B cell (primary cell): ENCODE results near the gene ANKRD29. TPM values are rescaled to one million over a fixed set of nuclear protein-coding genes. Genes with fewer than 3 reads are reported as not detected.

Source experiments
- ATAC-seq: fragments of 200-7000 bp; cut with Tn5 transposase; one replicate; pipeline ENCODE4 v1.10.0; 2021; ENCODE audit warnings: low read depth, mild to moderate bottlenecking, moderate number of reproducible peaks, moderate library complexity
- CTCF ChIA-PET: fragments of 350-600 bp; sonication (Branson Sonifier 250); formaldehyde crosslinking; loops from one replicate; lab custom pipeline; 2021; ENCODE audit warnings: antibody characterized with exemption, inconsistent platforms; lab: Charles Lee
- POLR2A ChIA-PET: fragments of 350-600 bp; sonication (Branson Sonifier 250); formaldehyde crosslinking; loops from one replicate; lab custom pipeline; 2021; ENCODE audit warnings: antibody characterized with exemption; lab: Charles Lee
- DNase-seq: peaks from one replicate; pipeline ENCODE4 v3.0.0; 2013
- H2AFZ ChIP-seq: 2 replicates; pipeline ENCODE4 v1.6.1; 2012; ENCODE audit warnings: mild to moderate bottlenecking, low read depth, low read length; ENCODE audit not compliant: insufficient read depth, poor library complexity, severe bottlenecking
- H3K27ac ChIP-seq, 2 donors: 1 replicate in 1 of 2; 2 replicates in 1 of 2; pipeline ENCODE4 v1.5.1; 2012 to 2013; ENCODE audit warnings: low read length in 2 of 2, mild to moderate bottlenecking in 2 of 2, moderate library complexity in 1 of 2
- H3K27me3 ChIP-seq, 4 experiments: fragments of 200-600 bp in 1 of 4; sonication (generic) in 1 of 4; replicated peaks in 1 of 4; 1 replicate in 2 of 4; 2 replicates in 2 of 4; pipeline versions ENCODE4 v1.6.1 to v1.7.0; 2013 to 2016; ENCODE audit warnings: low read length in 3 of 4, mild to moderate bottlenecking in 2 of 4, mixed read lengths in 1 of 4, moderate library complexity in 1 of 4; ENCODE audit not compliant: insufficient read depth in 4 of 4, control insufficient read depth in 3 of 4; ENCODE audit errors: control extremely low read depth in 1 of 4
- H3K36me3 ChIP-seq, 2 experiments: replicated peaks in 1 of 2; 1 replicate in 1 of 2; 2 replicates in 1 of 2; pipeline versions ENCODE4 v1.6.1 to v1.7.1; 2013; ENCODE audit warnings: low read length in 1 of 2; ENCODE audit not compliant: insufficient read depth in 2 of 2, control insufficient read depth in 1 of 2; ENCODE audit errors: control extremely low read depth in 1 of 2, extremely low read depth in 1 of 2
- H3K4me1 ChIP-seq, 2 donors: fragments of 200-600 bp in 1 of 2; sonication (generic) in 1 of 2; 1 replicate in 1 of 2; 2 replicates in 1 of 2; pipeline versions ENCODE4 v1.5.1 to v1.6.1; 2013 to 2017; ENCODE audit warnings: low read length in 2 of 2; ENCODE audit not compliant: control insufficient read depth in 2 of 2, insufficient read depth in 2 of 2
- H3K4me2 ChIP-seq: replicated peaks from 2 replicates; pipeline ENCODE3; 2012; ENCODE audit warnings: mild to moderate bottlenecking, low read depth, low read length; ENCODE audit not compliant: poor library complexity, severe bottlenecking
- H3K4me3 ChIP-seq, 5 experiments: fragments of 200-600 bp in 1 of 5; sonication (generic) in 1 of 5; 1 replicate in 3 of 5; 2 replicates in 2 of 5; pipeline versions ENCODE4 v1.5.1 to v1.7.0; 2011 to 2016; ENCODE audit warnings: low read length in 4 of 5, mild to moderate bottlenecking in 4 of 5, low read depth in 2 of 5, control low read depth in 1 of 5, moderate library complexity in 1 of 5; ENCODE audit not compliant: insufficient read depth in 1 of 5; ENCODE audit errors: control extremely low read depth in 1 of 5, extremely low read depth in 1 of 5
- H3K79me2 ChIP-seq: fragments of 200-600 bp; sonication (generic); one replicate; pipeline ENCODE4 v1.6.0; 2016; ENCODE audit warnings: low read length; ENCODE audit not compliant: control insufficient read depth, insufficient read depth
- H3K9ac ChIP-seq: fragments of 200-600 bp; sonication (generic); 2 replicates; pipeline ENCODE4 v1.6.1; 2017; ENCODE audit warnings: mild to moderate bottlenecking, low read length, moderate library complexity
- H3K9me3 ChIP-seq, 3 donors: one replicate each; pipeline versions ENCODE4 v1.6.1 to v1.7.1; 2013; ENCODE audit warnings: low read length in 2 of 3; ENCODE audit not compliant: control insufficient read depth in 2 of 3, insufficient read depth in 1 of 3; ENCODE audit errors: control extremely low read depth in 1 of 3
- H4K20me1 ChIP-seq: 2 replicates; pipeline ENCODE4 v1.6.0; 2012; ENCODE audit warnings: mild to moderate bottlenecking, low read length; ENCODE audit not compliant: insufficient read depth, control insufficient read depth, poor library complexity, severe bottlenecking
- H3K27ac Mint-ChIP-seq: one replicate; pipeline ENCODE4 v1.8.0; 2021; ENCODE audit warnings: mixed read lengths
- H3K27me3 Mint-ChIP-seq: one replicate; pipeline ENCODE4 v1.8.0; 2021; ENCODE audit warnings: mixed read lengths
- H3K4me1 Mint-ChIP-seq: one replicate; pipeline ENCODE4 v1.8.0; 2021; ENCODE audit warnings: mixed read lengths
- H3K4me3 Mint-ChIP-seq: one replicate; pipeline ENCODE4 v1.8.0; 2021; ENCODE audit warnings: mixed read lengths
- H3K9me3 Mint-ChIP-seq: one replicate; pipeline ENCODE4 v1.8.0; 2022; ENCODE audit warnings: mixed read lengths; ENCODE audit not compliant: insufficient read depth
- CTCF ChIP-seq: fragments of 200-600 bp; IDR thresholded peaks from one replicate; pipeline ENCODE4 v1.8.0; 2022; ENCODE audit warnings: antibody characterized with exemption, mild to moderate bottlenecking
- EZH2 ChIP-seq: IDR thresholded peaks from 2 replicates; pipeline ENCODE4 v1.6.1; 2012; ENCODE audit warnings: borderline replicate concordance, low read depth, mild to moderate bottlenecking, moderate library complexity, low read length; ENCODE audit not compliant: insufficient read depth, poor library complexity, severe bottlenecking
- WGBS: methylation state at CpG from one replicate; pipeline ENCODE4 v1.1.5; 2013; ENCODE audit warnings: missing lambda C conversion rate; ENCODE audit not compliant: insufficient coverage; 5-methylcytosine and 5-hydroxymethylcytosine counted together
- intact Hi-C: fragments of 100-400 bp; cut with micrococcal nuclease; formaldehyde crosslinking; loops from one replicate; pipeline ENCODE4 v1.10.0; 2022
- polyA minus RNA-seq: library from RNA; depleted of rRNA, polyadenylated mRNA; stranded (reverse); fragments of >200 nt; gene quantifications from 2 replicates; pipeline ENCODE4 v1.2.3, GENCODE V29; 2012
- polyA plus RNA-seq: library from polyadenylated mRNA; depleted of rRNA; stranded (reverse); fragments of >200 nt; gene quantifications from 2 replicates; pipeline ENCODE4 v1.2.3, GENCODE V29; 2012
- total RNA-seq, 2 donors: library from RNA; stranded (reverse); fragments of 120-200 nt in 1 of 2; gene quantifications; 1 replicate in 1 of 2; 2 replicates in 1 of 2; pipeline versions ENCODE4 v1.2.3 to v1.2.4, GENCODE V29; 2013 to 2022

The ANKRD29 gene
- not detected in 2 replicates for total RNA-seq
- total RNA-seq (2013), result 0.09 TPM
- polyA plus RNA-seq, result not detected in 2 replicates
- not detected in 2 replicates for polyA minus RNA-seq

- 2% methylated on average over 74 of the region's 86 CpGs for WGBS
- Histone ChIP-seq H2AFZ (peak within 1 kb of the TSS; percentile 54), H3K4me1 (peaks cover 15 to 21% of the 10 kb centered on the region in 2 donors), H3K4me2 (peak within 1 kb of the TSS; percentile 79), H3K36me3 (no peaks in the 10 kb centered on the region), H3K9ac (peak within 1 kb of the TSS; percentile 53), H3K27ac (no peak within 1 kb of the TSS), H3K4me3 (peak within 1 kb of the TSS; percentile 4 to 51 (median 34)), H3K9me3 (no peaks in the 10 kb centered on the region), H3K79me2 (no peaks in the 10 kb centered on the region), H4K20me1 (no peaks in the 10 kb centered on the region), H3K27me3 (peaks cover 0 to 32% (median 23%) of the 10 kb centered on the region in 4 experiments)
- ChIA-PET POLR2A (no interaction called here), CTCF (interaction anchor here (0.7 kb wide), 1 partner anchor 24 kb away, joined by 3 read pairs; no protein-coding TSS in a partner anchor)
- DNase-seq (peak; percentile 41), ATAC-seq (peak; percentile 33)
- H3K27me3 Mint-ChIP-seq, result peaks cover 48% of the 10 kb centered on the region
- H3K9me3 Mint-ChIP-seq, result no peaks in the 10 kb centered on the region
- H3K4me3 Mint-ChIP-seq, result peak within 1 kb of the TSS; percentile 85
- peaks cover 14% of the 10 kb centered on the region for H3K4me1 Mint-ChIP-seq
- H3K27ac Mint-ChIP-seq, result peak within 1 kb of the TSS; percentile 35
- intact Hi-C loops, result no loop called here
- TF ChIP-seq EZH2 (no peak), CTCF (no peak)
Observed at GRCh38 chr18:23662309-23663263, at the start of gene ANKRD29. TSS of gene ANKRD29 (minus strand) at chr18:23662911. CDS start at chr18:23662730, 181 bp downstream.

GRCh38 chr18:23712445-23712844 is 49.7 kb upstream of the ANKRD29 start:
- Histone ChIP-seq H3K27ac (no peak overlapping the region), H3K36me3 (no peaks in the 10 kb centered on the region), H3K27me3 (peaks cover 0 to 4% (median 3%) of the 10 kb centered on the region in 4 experiments), H3K9ac (no peak overlapping the region), H4K20me1 (no peaks in the 10 kb centered on the region), H3K9me3 (no peaks in the 10 kb centered on the region), H3K4me2 (no peak overlapping the region), H3K79me2 (no peaks in the 10 kb centered on the region), H2AFZ (no peak overlapping the region), H3K4me1 (no peaks in the 10 kb centered on the region), H3K4me3 (no peak overlapping the region)
- intact Hi-C loops, result no loop called here
- DNase-seq (no peak), ATAC-seq (no peak)
- TF ChIP-seq CTCF (no peak), EZH2 (no peak)
- H3K9me3 Mint-ChIP-seq, result no peaks in the 10 kb centered on the region
- ChIA-PET CTCF (no interaction called here), POLR2A (no interaction called here)
- peaks cover 2% of the 10 kb centered on the region for H3K4me1 Mint-ChIP-seq
- no peak overlapping the region for H3K27ac Mint-ChIP-seq
- no CpG with 5 or more reads among the region's 3 CpGs for WGBS
- no peak overlapping the region for H3K4me3 Mint-ChIP-seq
- peaks cover 30% of the 10 kb centered on the region for H3K27me3 Mint-ChIP-seq
